H9 (cell line): ENCODE data around the gene OVOL3. TPM values are rescaled to one million over a fixed set of nuclear protein-coding genes. Genes with fewer than 3 reads are reported as not detected.

Experiments used
- DNase-seq: peaks from one replicate; pipeline ENCODE4 v3.0.0-alpha.2; 2017
- H2AFZ ChIP-seq: one replicate; pipeline ENCODE4 v1.6.1; 2013; ENCODE audit warnings: mild to moderate bottlenecking, low read length, control low read depth, moderate library complexity
- H2AK5ac ChIP-seq: 2 replicates; pipeline ENCODE4 v1.6.1; 2013; ENCODE audit warnings: low read length, control low read depth, mixed read lengths; ENCODE audit not compliant: insufficient read length
- H2BK120ac ChIP-seq: one replicate; pipeline ENCODE4 v1.6.1; 2013; ENCODE audit warnings: low read depth, mild to moderate bottlenecking, low read length, control low read depth, inconsistent platforms; ENCODE audit not compliant: poor library complexity, severe bottlenecking
- H2BK12ac ChIP-seq: 2 replicates; pipeline ENCODE4 v1.6.1; 2013; ENCODE audit warnings: low read length, control low read depth, mixed read lengths, low read depth; ENCODE audit not compliant: insufficient read length
- H2BK15ac ChIP-seq: 2 replicates; pipeline ENCODE4 v1.6.1; 2013; ENCODE audit warnings: low read depth, low read length, control low read depth
- H2BK20ac ChIP-seq: one replicate; pipeline ENCODE4 v1.6.1; 2013; ENCODE audit warnings: low read depth, mild to moderate bottlenecking, low read length, control low read depth, inconsistent platforms; ENCODE audit not compliant: poor library complexity, severe bottlenecking
- H2BK5ac ChIP-seq: 2 replicates; pipeline ENCODE4 v1.6.1; 2013; ENCODE audit warnings: low read length, control low read depth, mixed read lengths; ENCODE audit not compliant: insufficient read length
- H3K14ac ChIP-seq: 2 replicates; pipeline ENCODE4 v1.6.1; 2013; ENCODE audit warnings: low read length, control low read depth; ENCODE audit not compliant: insufficient read depth
- H3K18ac ChIP-seq: 2 replicates; pipeline ENCODE4 v1.6.1; 2013; ENCODE audit warnings: low read depth, mild to moderate bottlenecking, mixed read lengths, low read length, control low read depth; ENCODE audit not compliant: insufficient read length
- H3K23ac ChIP-seq: 2 replicates; pipeline ENCODE4 v1.6.1; 2013; ENCODE audit warnings: low read length, control low read depth, mixed read lengths, low read depth; ENCODE audit not compliant: insufficient read length
- H3K23me2 ChIP-seq: 2 replicates; pipeline ENCODE4 v1.6.1; 2013; ENCODE audit warnings: low read depth, mild to moderate bottlenecking, mixed read lengths, low read length, control low read depth; ENCODE audit not compliant: insufficient read length, poor library complexity, severe bottlenecking
- H3K27ac ChIP-seq: 2 replicates; pipeline ENCODE4 v1.5.1; 2013; ENCODE audit warnings: low read length, control low read depth, mixed read lengths, low read depth; ENCODE audit not compliant: insufficient read length
- H3K27me3 ChIP-seq: 2 replicates; pipeline ENCODE4 v1.6.1; 2013; ENCODE audit warnings: low read length, control low read depth, inconsistent platforms; ENCODE audit not compliant: insufficient read depth
- H3K4ac ChIP-seq: 2 replicates; pipeline ENCODE4 v1.6.1; 2013; ENCODE audit warnings: low read depth, mild to moderate bottlenecking, control low read depth, inconsistent platforms, low read length, moderate library complexity
- H3K4me1 ChIP-seq: 2 replicates; pipeline ENCODE4 v1.6.1; 2013; ENCODE audit warnings: low read length, control low read depth, inconsistent platforms; ENCODE audit not compliant: insufficient read depth
- H3K4me2 ChIP-seq: 2 replicates; pipeline ENCODE4 v1.6.1; 2013; ENCODE audit warnings: low read length, control low read depth, mixed read lengths; ENCODE audit not compliant: insufficient read length, insufficient read depth
- H3K56ac ChIP-seq: 2 replicates; pipeline ENCODE4 v1.6.1; 2013; ENCODE audit warnings: low read depth, mild to moderate bottlenecking, mixed read lengths, low read length, control low read depth; ENCODE audit not compliant: insufficient read length
- H3K79me1 ChIP-seq: 2 replicates; pipeline ENCODE4 v1.6.1; 2013; ENCODE audit warnings: low read depth, mild to moderate bottlenecking, moderate library complexity, low read length, control low read depth, inconsistent platforms; ENCODE audit not compliant: insufficient read depth, poor library complexity, severe bottlenecking
- H3K79me2 ChIP-seq: 2 replicates; pipeline ENCODE4 v1.6.1; 2013; ENCODE audit warnings: low read length, control low read depth, inconsistent platforms; ENCODE audit not compliant: insufficient read depth
- H3K9ac ChIP-seq: 2 replicates; pipeline ENCODE4 v1.6.1; 2013; ENCODE audit warnings: low read length, control low read depth, mixed read lengths; ENCODE audit not compliant: insufficient read length; ENCODE audit errors: extremely low read depth
- H3K9me3 ChIP-seq: one replicate; pipeline ENCODE4 v1.6.1; 2013; ENCODE audit warnings: low read depth, low read length, inconsistent platforms; ENCODE audit not compliant: control insufficient read depth
- H3T11ph ChIP-seq: one replicate; pipeline ENCODE4 v1.6.1; 2013; ENCODE audit warnings: mild to moderate bottlenecking, low read length, control low read depth, inconsistent platforms
- H4K20me1 ChIP-seq: one replicate; pipeline ENCODE4 v1.6.1; 2013; ENCODE audit not compliant: control insufficient read depth, insufficient read length, insufficient read depth
- H4K5ac ChIP-seq: 2 replicates; pipeline ENCODE4 v1.6.1; 2013; ENCODE audit warnings: low read depth, mild to moderate bottlenecking, mixed read lengths, low read length, control low read depth; ENCODE audit not compliant: insufficient read length
- H4K8ac ChIP-seq: replicated peaks from 2 replicates; pipeline ENCODE4 v1.6.1; 2013; ENCODE audit warnings: low read length, control low read depth, mixed read lengths, low read depth; ENCODE audit not compliant: insufficient read length
- H4K91ac ChIP-seq: 2 replicates; pipeline ENCODE4 v1.6.1; 2013; ENCODE audit warnings: low read depth, mild to moderate bottlenecking, moderate library complexity, mixed read lengths, low read length, control low read depth; ENCODE audit not compliant: insufficient read length
- H3K27ac Mint-ChIP-seq, 3 experiments: 2 replicates in 2 of 3; 3 replicates in 1 of 3; pipeline ENCODE4 v1.8.0; 2020 to 2021; ENCODE audit warnings: mixed read lengths in 3 of 3, mild to moderate bottlenecking in 1 of 3, moderate library complexity in 1 of 3
- H3K27me3 Mint-ChIP-seq: 2 replicates; pipeline ENCODE4 v1.8.0; 2021; ENCODE audit warnings: low read depth, mild to moderate bottlenecking, moderate library complexity, mixed read lengths
- H3K36me3 Mint-ChIP-seq, 3 experiments: 2 replicates in 2 of 3; 3 replicates in 1 of 3; pipeline ENCODE4 v1.8.0; 2020 to 2021; ENCODE audit warnings: low read depth in 3 of 3, mixed read lengths in 3 of 3; ENCODE audit not compliant: insufficient read depth in 1 of 3
- H3K4me1 Mint-ChIP-seq, 2 experiments: 2 replicates each; pipeline ENCODE4 v1.8.0; 2020; ENCODE audit warnings: mixed read lengths in 2 of 2
- H3K4me3 Mint-ChIP-seq, 2 experiments: 2 replicates in 1 of 2; 3 replicates in 1 of 2; pipeline ENCODE4 v1.8.0; 2020 to 2021; ENCODE audit warnings: mild to moderate bottlenecking in 2 of 2, mixed read lengths in 2 of 2, moderate library complexity in 1 of 2
- H3K9me3 Mint-ChIP-seq, 2 experiments: 2 replicates in 1 of 2; 3 replicates in 1 of 2; pipeline ENCODE4 v1.8.0; 2020; ENCODE audit warnings: mild to moderate bottlenecking in 2 of 2, mixed read lengths in 2 of 2, moderate library complexity in 1 of 2
- WGBS: extraction: QIAGEN DNeasy Blood & Tissue Kit; methylation state at CpG from one replicate; pipeline ENCODE4 v1.1.7; 2013; ENCODE audit warnings: missing lambda C conversion rate, low lambda C conversion rate, mixed read lengths; ENCODE audit not compliant: insufficient read length; ENCODE audit errors: extremely low coverage; 5-methylcytosine and 5-hydroxymethylcytosine counted together
- total RNA-seq: library from RNA; stranded (reverse); gene quantifications from 2 replicates; pipeline ENCODE4 v1.2.1, GENCODE V29; 2021
- TF ChIP-seq, protein P1 (sequence below): fragments of 200-600 bp; sonication (generic); conservative IDR thresholded peaks from 3 replicates; pipeline ENCODE4 v1.8.0; 2021; ENCODE audit warnings: antibody characterized with exemption, mild to moderate bottlenecking

OVOL3 gene
- total RNA-seq, 1 experiment from 2014 or later, result not detected

DNA sequence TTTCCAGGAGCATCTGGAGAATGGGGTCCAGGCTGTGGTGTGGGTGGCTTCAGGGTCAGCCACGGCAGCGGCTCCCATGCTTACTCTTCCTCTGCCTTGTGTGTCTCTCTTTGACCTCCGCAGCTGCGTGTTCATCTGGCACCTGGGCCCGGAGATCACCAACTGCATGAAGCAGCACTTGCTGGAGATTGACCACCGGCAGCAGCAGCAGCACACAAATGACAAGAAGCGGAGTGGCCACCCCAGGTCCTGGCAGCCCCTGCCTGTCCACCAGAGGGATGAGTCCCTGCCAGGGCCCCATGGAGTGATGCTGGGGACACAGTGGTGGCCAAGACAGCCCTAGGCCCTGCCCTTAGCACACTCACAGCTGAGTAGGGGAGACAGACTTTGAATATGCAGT lies 18.4 kb upstream of the OVOL3 start:
- H3K9me3 Mint-ChIP-seq, result no peaks in the 10 kb centered on the region
- H3K9ac ChIP-seq, result no peak overlapping the region
- H2BK15ac ChIP-seq, result no peak overlapping the region
- H2AFZ ChIP-seq, result no peak overlapping the region
- H4K8ac ChIP-seq, result no peak overlapping the region
- no CpG with 5 or more reads among the region's 7 CpGs for WGBS
- no peaks in the 10 kb centered on the region for H3K79me1 ChIP-seq
- no peak overlapping the region for H3T11ph ChIP-seq
- H3K4me1 ChIP-seq, result no peaks in the 10 kb centered on the region
- no peak overlapping the region for H3K14ac ChIP-seq
- H2BK5ac ChIP-seq, result no peak overlapping the region
- no peak overlapping the region for H3K4me2 ChIP-seq
- TF ChIP-seq, protein P1, sequence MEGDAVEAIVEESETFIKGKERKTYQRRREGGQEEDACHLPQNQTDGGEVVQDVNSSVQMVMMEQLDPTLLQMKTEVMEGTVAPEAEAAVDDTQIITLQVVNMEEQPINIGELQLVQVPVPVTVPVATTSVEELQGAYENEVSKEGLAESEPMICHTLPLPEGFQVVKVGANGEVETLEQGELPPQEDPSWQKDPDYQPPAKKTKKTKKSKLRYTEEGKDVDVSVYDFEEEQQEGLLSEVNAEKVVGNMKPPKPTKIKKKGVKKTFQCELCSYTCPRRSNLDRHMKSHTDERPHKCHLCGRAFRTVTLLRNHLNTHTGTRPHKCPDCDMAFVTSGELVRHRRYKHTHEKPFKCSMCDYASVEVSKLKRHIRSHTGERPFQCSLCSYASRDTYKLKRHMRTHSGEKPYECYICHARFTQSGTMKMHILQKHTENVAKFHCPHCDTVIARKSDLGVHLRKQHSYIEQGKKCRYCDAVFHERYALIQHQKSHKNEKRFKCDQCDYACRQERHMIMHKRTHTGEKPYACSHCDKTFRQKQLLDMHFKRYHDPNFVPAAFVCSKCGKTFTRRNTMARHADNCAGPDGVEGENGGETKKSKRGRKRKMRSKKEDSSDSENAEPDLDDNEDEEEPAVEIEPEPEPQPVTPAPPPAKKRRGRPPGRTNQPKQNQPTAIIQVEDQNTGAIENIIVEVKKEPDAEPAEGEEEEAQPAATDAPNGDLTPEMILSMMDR, result no peak
- H3K18ac ChIP-seq, result no peak overlapping the region
- no peaks in the 10 kb centered on the region for H3K27me3 Mint-ChIP-seq
- H3K79me2 ChIP-seq, result no peaks in the 10 kb centered on the region
- H2BK120ac ChIP-seq, result no peak overlapping the region
- no peak overlapping the region for H2BK12ac ChIP-seq
- H2AK5ac ChIP-seq, result no peak overlapping the region
- H3K23me2 ChIP-seq, result no peaks in the 10 kb centered on the region
- no peak overlapping the region for H3K4me3 Mint-ChIP-seq
- no peak overlapping the region for H2BK20ac ChIP-seq
- no peak overlapping the region for H3K4ac ChIP-seq
- H3K23ac ChIP-seq, result no peak overlapping the region
- H3K56ac ChIP-seq, result no peak overlapping the region
- DNase-seq, result no peak
- H4K5ac ChIP-seq, result no peak overlapping the region
- H3K4me1 Mint-ChIP-seq, result no peaks in the 10 kb centered on the region
- no peak overlapping the region for H4K91ac ChIP-seq
- no peaks in the 10 kb centered on the region for H4K20me1 ChIP-seq
- H3K27me3 ChIP-seq, result no peaks in the 10 kb centered on the region
- H3K27ac Mint-ChIP-seq, result peak overlapping the region in 1 of 3 experiments; percentile 60; a peak in 1 of 7 replicates
- peaks cover 51 to 86% (median 64%) of the 10 kb centered on the region in 3 experiments for H3K36me3 Mint-ChIP-seq
- H3K27ac ChIP-seq, result no peak overlapping the region
- no peaks in the 10 kb centered on the region for H3K9me3 ChIP-seq
